ENCODE results near the gene STX18.
"Not testable (repeated sequence)": the region's sequence is repeated elsewhere in the genome, so short reads cannot be mapped to it uniquely, and the experiment has no call there.

Gene STX18

DNA sequence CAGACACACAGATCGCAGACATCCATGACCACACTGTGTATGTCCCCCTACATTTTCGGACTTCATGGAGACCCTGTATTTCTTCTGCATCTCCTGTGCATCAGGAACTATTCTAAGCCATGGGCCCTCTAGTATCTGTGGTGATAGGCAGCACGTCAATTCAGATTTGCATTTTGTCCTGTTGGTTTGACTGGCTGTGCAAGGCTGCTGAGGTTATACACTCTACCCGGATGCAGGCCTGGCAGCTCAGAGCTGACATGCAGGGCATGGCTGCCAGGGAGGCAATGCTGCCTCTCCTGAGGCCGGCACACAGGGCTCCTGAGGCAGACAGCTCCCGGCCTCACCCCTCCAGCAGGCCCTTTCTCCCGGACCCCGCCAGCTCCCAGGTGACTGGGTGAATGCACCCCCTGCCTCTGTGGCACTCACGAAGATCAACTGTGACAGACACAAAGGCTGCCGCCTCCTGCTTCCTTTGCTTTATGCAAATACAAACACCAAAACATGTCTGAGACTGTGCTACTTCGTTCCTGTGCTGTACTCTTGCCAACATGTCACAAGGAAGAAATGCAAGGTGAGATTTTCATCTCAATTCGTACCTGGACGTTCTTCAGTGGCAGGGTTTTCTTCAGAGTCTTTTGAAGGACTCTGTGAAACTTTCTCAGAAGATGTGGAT lies 103.9 kb downstream of the STX18 start:
- no peak for DNase-seq (ENCODE audit: low read depth)

DNA sequence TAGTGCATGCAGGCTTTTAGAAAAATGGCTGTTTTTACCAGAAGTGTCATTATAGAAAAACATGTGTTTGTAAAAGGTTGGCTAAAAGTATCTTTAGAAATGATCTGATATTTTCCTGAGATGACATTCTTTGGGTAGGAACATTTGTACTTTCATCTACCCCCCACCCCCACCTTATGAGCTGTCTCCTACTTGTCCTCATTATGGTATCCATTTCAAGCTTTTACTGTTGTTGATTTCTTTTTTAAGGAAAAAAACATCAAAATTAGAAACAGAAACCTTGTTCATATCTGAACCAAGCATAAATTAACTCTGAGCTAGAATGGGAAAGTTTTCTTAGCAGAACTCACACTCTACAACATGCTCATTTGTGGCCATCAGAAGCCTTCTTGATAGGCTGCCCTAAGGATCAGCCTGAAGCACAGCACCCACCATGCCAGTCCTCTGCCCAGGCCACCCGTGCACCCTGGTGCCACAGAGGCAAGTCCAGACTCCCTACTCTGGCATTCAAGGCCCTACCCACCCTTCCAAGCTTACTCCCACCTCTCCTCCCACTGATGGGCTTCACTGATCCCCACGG lies 105.5 kb downstream of the STX18 start:
- DNase-seq (ENCODE audit: low read depth), result no peak

DNA sequence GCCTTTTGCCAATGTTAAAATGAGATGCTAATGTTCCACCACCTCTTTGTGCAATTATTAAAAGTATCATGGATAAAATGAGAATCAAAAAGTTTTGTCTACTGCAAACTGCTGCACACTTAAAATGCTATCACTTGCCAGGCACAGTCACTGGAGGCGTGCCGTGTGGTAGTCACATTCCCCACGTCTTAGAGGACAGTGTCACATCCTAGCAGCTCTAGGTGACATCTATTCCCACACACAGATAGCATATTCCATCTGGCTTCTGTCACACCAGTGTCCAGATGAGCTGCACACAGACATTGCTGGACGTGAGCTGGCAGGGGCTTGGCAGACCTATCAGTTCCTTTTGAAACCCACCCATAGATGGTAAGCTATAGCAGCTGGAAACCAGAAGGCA lies 107.9 kb downstream of the STX18 start:
- no peak for DNase-seq (ENCODE audit: low read depth)

DNA sequence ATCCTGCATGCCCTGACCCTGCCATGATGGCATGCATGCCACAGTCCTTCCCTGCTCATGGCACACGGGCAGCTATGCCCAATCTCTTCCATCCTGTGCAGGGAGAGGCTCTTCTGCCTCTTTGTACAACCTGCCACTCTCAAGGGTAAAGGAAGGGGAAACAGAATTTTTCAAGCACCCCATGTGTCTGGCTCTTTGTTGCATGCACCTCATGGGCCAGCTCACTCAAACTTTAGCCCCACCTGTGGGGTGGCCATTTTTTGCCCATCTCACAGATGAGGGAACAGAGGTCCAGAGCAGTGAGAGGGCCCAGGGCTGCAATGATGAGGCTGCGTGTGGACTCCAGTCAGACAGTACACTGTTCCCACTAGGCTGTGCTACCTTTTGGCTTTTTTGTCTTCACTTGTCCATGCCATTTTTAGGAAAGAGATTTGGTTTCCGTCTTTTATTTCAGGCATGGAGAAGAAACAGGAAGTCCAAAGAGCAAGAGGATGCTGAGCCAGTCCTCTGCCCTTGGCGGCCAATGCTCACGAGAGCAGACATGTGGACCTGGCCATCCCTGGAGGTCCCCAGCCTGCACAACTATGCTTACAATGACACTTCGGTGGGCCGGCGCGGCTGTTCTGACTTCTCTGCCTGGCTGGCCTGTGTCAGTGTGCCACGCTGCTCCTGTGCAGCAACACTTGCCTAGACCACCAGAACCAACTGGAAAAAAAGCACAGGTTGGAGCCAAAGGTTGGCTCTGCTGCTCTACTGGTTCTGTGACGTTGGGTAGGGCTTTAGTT lies 109.3 kb downstream of the STX18 start:
- DNase-seq (ENCODE audit: low read depth), result no peak

DNA sequence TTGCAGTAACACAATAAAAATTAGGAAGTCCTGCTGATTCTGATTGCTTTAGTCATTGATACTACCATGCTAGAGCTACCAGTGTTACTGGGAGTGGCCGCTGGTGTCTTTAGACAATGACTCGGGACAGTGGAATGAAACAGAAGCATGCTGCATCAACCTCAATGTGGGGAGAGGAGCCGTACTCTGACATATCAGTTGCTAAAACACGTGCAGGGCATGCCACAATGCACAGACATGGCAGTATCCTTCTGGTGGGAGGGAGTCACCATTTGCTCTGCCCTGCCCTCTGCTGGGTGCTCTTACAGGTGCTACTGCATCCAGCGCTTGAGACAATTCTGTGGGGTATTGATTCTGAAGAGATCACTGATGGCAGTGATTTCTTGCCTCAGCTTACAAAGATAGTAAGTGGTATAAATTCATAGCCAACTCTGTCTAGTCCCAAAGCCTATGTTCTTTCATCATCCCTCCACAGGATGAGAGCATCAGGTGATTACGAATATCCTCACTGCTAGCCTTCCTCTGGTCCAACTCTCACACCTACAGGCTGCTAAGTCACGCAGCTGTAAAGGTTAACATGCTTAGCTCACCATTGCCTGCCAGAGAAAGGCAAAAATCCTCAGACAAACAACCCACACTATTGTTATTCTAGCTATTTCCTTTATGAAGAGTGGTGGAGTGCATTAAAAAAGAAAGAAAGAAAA lies 111.2 kb downstream of the STX18 start:
- DNase-seq (ENCODE audit: low read depth), result no peak

DNA sequence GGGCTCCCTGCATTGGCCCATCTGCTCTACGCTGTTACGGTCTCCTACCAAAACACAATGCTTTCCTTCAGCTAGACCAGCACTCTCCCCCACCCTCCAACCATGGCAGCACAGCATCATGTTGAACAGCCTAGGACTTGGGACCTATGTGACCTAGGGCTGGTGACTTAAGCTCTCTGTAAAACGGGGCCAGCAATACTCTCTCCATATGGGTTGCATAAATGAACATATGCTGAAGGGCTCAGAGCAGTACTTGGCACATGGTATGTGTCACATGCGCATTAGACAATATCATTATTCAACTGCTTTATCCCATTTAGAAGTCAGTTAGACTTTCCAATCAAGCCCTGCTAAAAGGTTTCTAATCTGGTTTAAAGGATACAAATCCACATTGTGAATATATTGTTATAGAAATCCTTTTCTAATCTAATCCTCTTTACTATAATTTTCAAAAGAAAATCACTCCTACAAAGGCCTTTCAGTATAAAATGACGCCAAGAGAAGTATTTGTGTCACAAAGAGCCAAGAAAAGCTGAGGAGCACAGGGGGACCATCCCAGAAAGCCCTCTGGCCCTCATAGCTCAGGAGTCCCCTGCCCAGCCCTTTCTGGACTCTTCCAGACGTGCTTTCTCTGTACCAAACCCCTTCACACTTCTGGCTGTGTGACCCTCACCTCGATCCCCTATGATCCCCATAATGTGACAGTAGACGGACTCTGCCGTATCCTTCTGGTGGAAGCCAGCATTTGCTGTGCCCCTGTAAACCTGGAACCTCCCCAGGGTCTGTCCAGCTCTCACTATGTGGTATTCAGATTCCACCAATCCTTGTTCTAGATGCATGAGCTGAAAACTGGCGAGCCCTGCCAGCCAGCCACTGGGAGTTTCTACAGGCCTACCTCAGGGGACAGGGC lies 112.6 kb downstream of the STX18 start:
- no peak for DNase-seq (ENCODE audit: low read depth)

DNA sequence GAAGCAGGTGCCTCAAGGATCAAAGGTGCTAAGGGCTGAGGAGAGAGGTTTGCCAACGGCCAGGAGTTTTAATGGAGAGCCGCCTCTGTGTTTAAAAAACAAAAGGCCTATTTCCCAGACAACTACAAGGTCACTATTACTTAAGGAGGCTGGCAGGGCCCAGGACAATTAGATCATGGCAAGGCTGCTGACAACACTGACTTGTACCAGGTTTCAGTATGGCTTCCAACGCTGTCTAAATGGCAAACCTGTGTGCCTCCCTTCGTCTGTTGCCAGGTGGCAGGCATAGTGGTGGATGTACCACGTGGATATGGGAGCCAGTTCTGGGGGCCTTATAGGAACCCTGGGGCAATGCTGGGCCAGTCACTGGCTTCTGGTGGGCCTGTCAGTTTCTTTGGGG lies 114.0 kb downstream of the STX18 start:
- no peak for DNase-seq (ENCODE audit: low read depth)

DNA sequence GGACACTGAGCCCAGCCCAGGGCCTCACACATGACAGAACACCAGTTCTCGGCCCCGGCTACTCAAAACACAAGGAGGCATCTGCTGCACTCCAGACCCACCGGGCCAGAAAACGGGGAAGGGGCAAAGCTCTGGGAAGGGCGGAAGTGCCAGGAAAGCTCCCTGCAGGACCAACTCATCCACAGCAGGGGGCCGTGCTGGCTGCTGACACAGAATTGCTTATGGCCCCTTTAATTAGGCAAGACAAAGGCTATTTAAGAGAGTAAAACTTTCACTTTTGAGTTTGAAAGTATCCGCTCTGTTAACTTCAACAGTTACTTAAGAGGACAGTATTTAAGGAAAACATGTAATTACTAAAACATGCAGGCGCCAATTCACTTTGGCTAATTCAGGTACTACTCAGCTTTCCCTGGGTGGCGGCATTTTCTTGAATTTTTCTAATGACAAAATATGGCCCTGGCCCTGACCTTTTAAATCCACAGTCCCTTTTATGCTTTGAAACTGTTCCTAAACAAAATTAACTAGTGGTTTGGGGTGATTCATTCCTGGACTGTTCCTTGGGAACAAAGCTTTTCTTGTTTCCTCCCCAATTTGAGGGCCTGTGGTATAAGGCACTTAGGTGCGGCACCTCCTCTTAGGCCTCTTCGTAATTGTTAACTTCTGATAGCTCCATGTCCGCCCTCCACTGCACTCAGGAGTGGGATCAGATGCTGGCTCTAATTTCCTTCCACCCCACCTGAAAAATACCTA lies 114.6 kb downstream of the STX18 start:
- no peak for DNase-seq (ENCODE audit: low read depth)

DNA sequence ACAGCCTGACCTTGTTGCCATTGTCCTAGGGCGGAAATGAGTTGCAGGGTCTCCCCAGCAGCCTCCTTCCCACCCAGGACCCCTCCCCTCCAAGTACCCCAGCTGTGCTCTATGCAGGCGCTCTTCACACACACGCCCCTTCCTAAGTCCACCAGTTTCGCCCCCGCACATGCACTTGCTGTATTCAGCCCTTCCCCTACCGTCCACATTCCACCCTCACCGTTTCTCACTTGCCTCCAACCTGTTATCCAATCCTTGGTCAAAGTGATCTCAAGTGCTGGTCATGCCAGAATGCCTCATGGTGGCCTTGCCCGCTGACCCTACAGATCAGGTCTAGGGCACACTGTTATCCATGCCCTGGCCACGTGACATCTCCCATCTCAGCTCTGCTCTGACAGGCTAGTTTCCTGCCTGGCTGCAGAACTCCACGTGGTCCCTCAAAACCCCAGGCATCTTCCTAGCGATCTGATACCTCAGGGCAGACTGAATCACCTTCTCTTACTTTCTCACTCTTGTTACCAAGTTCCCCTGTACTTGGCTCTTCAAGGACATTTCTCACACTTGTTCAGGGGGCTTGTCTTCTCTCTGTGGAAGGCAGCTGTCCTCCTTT lies 115.2 kb downstream of the STX18 start:
- no peak for DNase-seq (ENCODE audit: low read depth)

DNA sequence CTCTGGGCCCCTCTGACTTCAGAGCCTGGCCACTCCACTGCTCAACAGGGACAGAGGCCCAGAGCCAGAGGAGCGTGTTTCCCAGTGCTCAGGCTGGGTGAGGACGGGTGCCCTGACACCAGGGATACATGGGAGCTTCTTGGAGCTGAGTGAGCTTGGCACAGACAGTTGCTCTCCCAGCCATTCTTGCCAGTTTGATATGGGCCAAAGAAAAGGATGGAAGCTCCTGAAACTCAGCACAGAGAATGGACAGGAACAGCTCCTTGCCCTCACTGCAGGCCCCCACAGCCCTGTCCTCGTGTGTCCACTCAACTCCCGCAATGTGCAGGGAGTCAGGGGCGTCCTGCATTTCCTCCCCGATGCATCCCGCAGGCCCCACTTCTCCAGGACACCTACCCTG lies 116.2 kb downstream of the STX18 start:
- no peak for DNase-seq (ENCODE audit: low read depth)

DNA sequence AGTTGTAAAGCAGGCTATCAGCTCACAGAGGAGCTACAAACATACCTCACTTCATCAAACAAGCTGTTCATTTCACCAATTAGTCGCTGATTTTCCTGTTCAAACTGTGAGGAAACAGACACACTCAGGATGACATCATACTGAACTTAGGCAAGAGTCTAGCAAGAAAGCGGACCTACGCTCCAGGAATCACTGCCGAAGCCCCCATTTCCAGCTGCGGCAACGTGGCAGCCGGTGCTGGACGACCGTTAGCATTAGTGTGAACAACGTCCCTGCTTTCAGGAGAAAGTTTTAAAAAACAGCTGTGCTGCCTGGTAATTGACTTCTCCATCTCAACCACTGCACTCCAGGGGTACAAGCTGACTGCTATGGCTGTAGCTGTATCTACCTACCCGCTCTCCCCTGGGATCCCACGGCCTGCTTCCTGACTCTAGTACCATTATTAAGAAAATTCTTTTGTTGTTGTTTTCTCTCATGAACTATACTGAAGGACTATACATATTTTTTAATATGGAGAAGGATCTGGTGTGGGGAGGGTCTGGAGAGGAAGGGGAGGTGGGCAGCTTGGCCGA lies 116.6 kb downstream of the STX18 start:
- DNase-seq (ENCODE audit: low read depth), result no peak

DNA sequence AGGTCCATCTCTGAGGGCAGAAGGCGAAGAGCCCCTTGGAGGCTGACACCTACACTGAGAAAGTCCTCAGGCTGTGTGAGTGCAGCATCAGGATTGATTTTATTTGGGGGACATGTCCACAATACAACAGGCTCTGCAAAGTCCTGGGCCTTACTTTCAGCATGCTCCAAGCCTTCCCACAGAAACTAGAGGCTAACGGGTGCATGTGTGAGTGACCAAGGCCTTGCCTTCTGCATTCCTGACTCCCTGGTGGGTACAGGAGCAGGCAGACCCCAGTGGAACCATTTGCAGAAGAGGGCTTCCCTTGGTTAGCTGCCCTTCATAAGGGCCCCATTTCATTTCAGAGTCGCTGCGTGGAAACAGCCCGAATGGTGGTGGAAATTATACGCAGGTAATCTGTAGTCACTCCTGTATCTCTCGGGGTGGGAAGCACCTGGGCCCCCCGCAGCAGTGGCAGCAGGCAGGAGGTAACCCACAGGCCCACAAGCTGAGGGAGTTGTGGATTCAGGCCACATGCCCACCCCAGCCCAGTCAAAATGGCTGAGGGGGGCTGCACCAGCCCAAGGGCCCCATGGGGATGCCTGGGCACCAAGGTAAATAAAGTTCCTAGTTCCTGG lies 117.2 kb downstream of the STX18 start:
- DNase-seq (ENCODE audit: low read depth), result no peak

DNA sequence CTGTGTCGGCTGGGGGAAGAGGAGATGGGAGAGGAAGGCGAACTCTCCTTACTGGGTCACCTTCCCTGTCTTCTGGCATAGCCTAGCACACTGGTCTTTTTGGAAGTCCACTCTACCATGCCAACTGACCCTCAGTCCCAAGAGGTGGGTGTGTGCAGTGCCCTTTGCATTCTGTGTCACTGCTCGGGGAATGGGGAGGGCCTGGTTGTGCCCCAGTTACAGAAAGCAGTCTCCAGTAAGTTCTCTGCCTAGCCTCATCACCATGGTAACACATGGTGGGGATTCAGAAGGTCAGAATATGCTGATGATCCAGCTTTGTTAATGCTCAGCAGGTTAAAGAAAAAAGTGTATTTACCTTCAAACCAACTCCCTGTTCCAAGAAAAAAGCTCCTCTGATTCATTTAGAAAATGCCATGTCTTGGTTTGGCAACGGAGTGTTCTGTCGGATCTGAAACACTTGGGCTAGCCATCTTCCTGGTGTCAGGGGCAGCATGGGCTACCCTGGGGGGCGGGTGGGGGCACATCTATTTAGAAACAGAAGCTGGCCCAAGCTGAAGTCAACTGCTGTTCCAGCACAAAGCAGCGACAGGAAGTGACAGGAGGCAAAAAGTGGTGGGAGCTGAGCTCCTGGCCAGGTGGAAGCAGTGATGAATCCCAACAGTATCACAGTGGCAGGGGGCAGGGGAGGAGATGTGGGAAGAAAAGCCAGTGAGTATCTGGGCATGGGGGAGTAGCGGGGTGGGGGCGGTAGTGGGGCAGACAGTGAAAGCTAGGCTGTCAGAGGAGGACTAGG lies 117.9 kb downstream of the STX18 start:
- DNase-seq (ENCODE audit: low read depth), result no peak

DNA sequence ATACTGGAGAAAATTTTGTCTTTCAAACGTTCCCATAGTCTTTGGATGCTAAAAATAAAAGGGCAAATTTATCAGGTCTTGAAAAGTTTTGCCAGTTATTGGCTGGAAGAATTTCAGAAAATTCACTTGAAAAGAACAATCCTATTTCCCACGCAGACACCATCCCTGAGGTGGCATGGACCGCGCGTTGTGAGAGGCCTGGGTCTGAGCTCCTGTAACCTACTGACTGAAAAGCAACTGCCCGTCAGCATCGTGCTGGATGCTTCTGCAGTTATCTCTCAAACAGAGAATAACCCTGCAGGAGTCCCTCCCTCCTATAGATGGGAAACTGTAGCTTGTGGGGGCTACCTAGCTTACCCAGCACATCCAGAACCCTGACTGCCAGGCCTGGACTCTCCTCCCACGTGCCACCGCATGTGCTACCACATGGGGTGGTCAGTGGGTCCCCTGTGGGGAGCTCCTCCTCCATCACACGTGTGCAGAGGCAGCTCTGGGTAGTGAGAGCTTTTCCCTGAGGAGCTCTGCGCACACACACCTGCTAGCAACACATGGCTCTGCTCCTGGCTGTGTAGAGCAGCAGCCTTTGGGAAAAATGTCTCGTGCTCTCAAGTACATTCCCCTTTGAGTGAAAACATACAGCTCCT lies 118.9 kb downstream of the STX18 start:
- DNase-seq (ENCODE audit: low read depth), result no peak

DNA sequence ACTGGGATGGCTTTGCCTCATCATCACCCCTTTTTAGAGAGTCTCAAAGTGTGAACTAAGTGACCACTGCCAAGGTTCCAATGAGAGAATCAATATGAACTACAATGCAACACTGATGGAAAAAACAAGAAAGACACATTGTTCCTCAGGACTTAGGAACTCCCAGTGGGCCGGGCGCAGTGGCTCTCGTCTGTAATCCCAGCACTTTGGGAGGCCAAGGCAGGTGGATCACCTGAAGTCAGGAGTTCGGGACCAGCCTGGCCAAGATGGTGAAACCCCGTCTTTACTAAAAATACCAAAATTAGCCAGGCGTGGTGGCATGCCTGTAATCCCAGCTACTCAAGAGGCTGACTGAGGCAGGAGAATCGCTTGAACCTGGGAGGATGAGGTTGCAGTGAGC lies 119.7 kb downstream of the STX18 start:
- DNase-seq (ENCODE audit: low read depth), result not testable (repeated sequence)

DNA sequence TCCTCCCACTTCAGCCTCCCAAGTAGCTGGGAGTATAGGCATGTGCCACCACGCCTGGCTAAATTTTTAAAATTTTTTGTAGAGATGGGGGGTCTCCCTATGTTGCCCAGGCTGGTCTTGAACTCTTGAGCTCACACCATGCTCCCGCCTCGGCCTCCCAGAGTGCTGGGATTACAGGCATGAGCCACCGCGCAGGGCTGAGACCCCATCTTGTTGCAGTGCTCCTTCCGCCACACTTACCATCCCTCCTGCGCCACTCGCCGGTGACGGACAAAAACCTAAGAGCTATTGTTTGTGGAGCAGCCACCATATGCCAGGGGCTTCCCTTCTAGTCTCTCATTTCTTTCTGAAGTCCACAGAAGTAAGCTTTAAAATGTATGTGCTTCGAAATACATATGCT lies 120.5 kb downstream of the STX18 start:
- DNase-seq (ENCODE audit: low read depth), result no peak

DNA sequence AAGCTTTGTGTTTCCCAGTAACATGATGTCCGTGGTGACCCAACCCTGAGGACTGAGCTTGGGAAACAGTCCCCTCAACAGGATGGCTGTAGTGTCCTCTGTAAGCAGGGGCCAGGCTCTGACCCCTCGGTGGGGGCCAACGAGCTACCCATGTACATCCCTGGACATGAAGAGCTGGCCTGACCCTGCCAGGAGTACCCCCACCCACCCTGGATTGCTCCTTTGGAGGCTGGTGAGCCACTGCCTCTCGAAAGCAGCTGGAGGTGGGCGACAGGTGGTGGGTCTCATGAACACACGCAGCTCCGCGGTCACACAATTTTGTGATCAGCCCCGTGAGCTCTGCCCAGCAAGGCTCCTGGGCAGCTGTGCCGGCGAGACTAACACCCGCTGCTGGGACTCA lies 121.4 kb downstream of the STX18 start:
- no peak for DNase-seq (ENCODE audit: low read depth)

DNA sequence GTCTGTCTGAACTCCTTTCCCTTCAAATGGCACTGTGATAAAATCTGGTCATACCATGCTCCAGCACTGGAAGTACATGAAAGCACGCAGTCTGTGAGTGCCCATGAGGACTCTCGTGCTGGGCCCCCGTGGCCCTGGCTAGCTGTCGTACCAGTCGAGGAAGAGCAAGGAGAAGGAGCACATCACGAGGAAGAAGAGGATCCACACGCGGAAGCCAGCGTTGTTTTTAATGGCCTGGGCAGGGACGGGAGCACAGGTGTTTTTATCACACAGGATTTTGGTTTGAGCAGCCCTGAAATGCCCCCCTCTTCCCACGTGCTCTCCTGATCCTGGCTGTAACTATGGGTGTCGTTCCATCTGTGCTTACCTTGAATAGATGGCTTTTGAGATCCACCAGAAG lies 122.0 kb downstream of the STX18 start:
- no peak for DNase-seq (ENCODE audit: low read depth)
